GM06990 (cell line): ENCODE data around the gene ANTKMT.

ENCODE experiments used
- DNase-seq: peaks from one replicate; pipeline ENCODE4 v3.0.0-alpha.2; 2011; ENCODE audit not compliant: insufficient read length; ENCODE audit errors: extremely low read depth
- H3K27me3 ChIP-seq: replicated peaks from 2 replicates; pipeline ENCODE4 v1.6.0; 2011; ENCODE audit warnings: low read length; ENCODE audit not compliant: control insufficient read depth, insufficient read depth
- H3K36me3 ChIP-seq: 2 replicates; pipeline ENCODE4 v1.5.1; 2011; ENCODE audit warnings: low read length; ENCODE audit not compliant: control insufficient read depth, insufficient read depth
- H3K4me3 ChIP-seq: replicated peaks from 2 replicates; pipeline ENCODE4 v1.5.1; 2011; ENCODE audit warnings: low read depth, mild to moderate bottlenecking, control low read depth, low read length
- CTCF ChIP-seq: IDR thresholded peaks from 2 replicates; pipeline ENCODE4 v1.5.1; 2011; ENCODE audit warnings: low read length, control low read depth, mild to moderate bottlenecking, inconsistent platforms; ENCODE audit not compliant: insufficient read depth, poor library complexity, severe bottlenecking

The ANTKMT gene

GRCh38 chr16:704047-704446, 16.9 kb upstream of the ANTKMT start:
- no peak for DNase-seq
- Histone ChIP-seq H3K36me3 (no peaks in the 10 kb centered on the region), H3K27me3 (no peaks in the 10 kb centered on the region; the same call in none of the 2 replicates), H3K4me3 (no peak overlapping the region)
- no peak for TF ChIP-seq CTCF

GRCh38 chr16:704552-705380, 16.2 kb upstream of the ANTKMT start:
- Histone ChIP-seq H3K4me3 (no peak overlapping the region), H3K27me3 (no peaks in the 10 kb centered on the region; the same call in none of the 2 replicates)

GRCh38 chr16:705431-706188, 15.3 kb upstream of the ANTKMT start, which contains the start of gene FBXL16:
FBXL16 (minus strand) TSS chr16:705801; CDS start chr16:697405, 8,396 bp downstream.
- Histone ChIP-seq H3K27me3 (peaks cover 2% of the 10 kb centered on the region), H3K4me3 (no peak within 1 kb of the TSS)
- no peak for TF ChIP-seq CTCF

More at GRCh38 chr16:704552-705380, 16.2 kb upstream of the ANTKMT start:
- TF ChIP-seq CTCF: no peak
- no peak for DNase-seq
- H3K36me3 ChIP-seq: no peaks in the 10 kb centered on the region

GRCh38 chr16:706189-707061, 14.5 kb upstream of the ANTKMT start:
- H3K27me3 ChIP-seq: peaks cover 2% of the 10 kb centered on the region
- no peak for DNase-seq
- TF ChIP-seq CTCF: no peak
- no peaks in the 10 kb centered on the region for H3K36me3 ChIP-seq
- no peak overlapping the region for H3K4me3 ChIP-seq

More at GRCh38 chr16:705431-706188, 15.3 kb upstream of the ANTKMT start, which contains the start of gene FBXL16:
- no peaks in the 10 kb centered on the region for H3K36me3 ChIP-seq
- DNase-seq: no peak

GRCh38 chr16:707062-707538, 13.8 kb upstream of the ANTKMT start:
- DNase-seq: no peak
- no peak for TF ChIP-seq CTCF
- Histone ChIP-seq H3K27me3 (peaks cover 2% of the 10 kb centered on the region), H3K4me3 (no peak overlapping the region), H3K36me3 (no peaks in the 10 kb centered on the region)
